ENCODE data around the gene BLOC1S6.

DNA sequence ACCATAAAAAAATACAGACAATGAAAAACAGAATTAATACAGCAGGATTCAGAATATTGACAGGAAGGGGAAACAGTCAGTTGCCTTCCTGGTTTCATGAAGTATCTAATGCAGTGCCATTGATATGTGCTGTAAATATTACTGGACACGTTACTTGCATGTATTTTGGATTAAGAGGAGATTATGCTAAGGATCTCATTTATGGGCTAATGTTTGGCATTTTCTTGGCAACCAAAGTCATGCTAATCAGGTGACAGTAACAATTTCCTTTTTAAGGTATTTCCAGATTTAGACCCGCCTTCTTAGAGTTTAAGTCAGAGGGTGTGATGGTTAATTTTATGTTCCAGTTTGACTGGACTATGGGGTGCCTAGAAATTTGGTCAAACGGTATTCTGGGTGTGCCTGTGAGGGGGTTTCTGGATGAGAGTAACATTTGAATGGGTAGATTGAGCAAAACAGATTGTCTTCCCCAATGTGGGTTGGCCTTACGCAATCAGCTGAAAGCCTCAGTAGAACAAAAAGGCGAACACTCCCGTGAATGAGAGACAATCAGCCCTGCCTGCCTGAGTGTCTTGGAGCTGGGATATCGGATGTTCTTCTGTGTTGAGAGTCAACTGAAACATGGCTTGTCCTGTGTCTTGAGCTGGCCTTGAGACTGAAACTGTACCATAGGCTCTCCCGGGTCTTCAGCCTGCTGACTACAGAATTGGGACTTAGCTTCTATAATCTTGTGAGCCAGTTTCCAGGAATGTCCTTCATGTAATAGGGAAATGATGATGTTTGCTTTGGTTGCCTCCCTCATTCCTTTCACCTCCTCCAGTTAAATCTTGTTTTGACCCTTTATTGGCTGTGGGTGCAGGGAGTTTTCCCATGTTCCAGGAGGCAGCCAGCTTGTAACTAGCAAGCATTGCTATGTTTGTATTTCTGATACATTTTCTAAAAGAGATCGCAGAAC lies 58.1 kb downstream of the BLOC1S6 start:
- TF ChIP-seq, protein P1, sequence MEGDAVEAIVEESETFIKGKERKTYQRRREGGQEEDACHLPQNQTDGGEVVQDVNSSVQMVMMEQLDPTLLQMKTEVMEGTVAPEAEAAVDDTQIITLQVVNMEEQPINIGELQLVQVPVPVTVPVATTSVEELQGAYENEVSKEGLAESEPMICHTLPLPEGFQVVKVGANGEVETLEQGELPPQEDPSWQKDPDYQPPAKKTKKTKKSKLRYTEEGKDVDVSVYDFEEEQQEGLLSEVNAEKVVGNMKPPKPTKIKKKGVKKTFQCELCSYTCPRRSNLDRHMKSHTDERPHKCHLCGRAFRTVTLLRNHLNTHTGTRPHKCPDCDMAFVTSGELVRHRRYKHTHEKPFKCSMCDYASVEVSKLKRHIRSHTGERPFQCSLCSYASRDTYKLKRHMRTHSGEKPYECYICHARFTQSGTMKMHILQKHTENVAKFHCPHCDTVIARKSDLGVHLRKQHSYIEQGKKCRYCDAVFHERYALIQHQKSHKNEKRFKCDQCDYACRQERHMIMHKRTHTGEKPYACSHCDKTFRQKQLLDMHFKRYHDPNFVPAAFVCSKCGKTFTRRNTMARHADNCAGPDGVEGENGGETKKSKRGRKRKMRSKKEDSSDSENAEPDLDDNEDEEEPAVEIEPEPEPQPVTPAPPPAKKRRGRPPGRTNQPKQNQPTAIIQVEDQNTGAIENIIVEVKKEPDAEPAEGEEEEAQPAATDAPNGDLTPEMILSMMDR (IDR thresholded peaks at IDR 0.05), result no peak
- TF ChIP-seq POLR2A (IDR thresholded peaks at IDR 0.05), result no peak

Data from uterus (tissue), 2 donors.